Glutamatergic neuron (in vitro differentiated cells): ENCODE measurements around the gene TTN. TPM values are rescaled to one million over a fixed set of nuclear protein-coding genes. Genes with fewer than 3 reads are reported as not detected.

Experiments used
- DNase-seq: peaks from one replicate; pipeline ENCODE4 v3.0.0; 2022
- H3K27ac Mint-ChIP-seq: one replicate; pipeline ENCODE4 v1.8.0; 2020; ENCODE audit warnings: mild to moderate bottlenecking, mixed read lengths, inconsistent platforms; ENCODE audit not compliant: unreplicated experiment
- H3K27me3 Mint-ChIP-seq: one replicate; pipeline ENCODE4 v1.8.0; 2020; ENCODE audit warnings: mild to moderate bottlenecking, moderate library complexity, mixed read lengths, inconsistent platforms; ENCODE audit not compliant: unreplicated experiment
- H3K36me3 Mint-ChIP-seq: one replicate; pipeline ENCODE4 v1.8.0; 2020; ENCODE audit warnings: mild to moderate bottlenecking, mixed read lengths, inconsistent platforms; ENCODE audit not compliant: unreplicated experiment
- H3K4me1 Mint-ChIP-seq: one replicate; pipeline ENCODE4 v1.8.0; 2020; ENCODE audit warnings: mild to moderate bottlenecking, low read depth, mixed read lengths, inconsistent platforms; ENCODE audit not compliant: unreplicated experiment
- H3K4me3 Mint-ChIP-seq: one replicate; pipeline ENCODE4 v1.8.0; 2020; ENCODE audit warnings: mild to moderate bottlenecking, mixed read lengths, inconsistent platforms; ENCODE audit not compliant: unreplicated experiment
- H3K9me3 Mint-ChIP-seq: one replicate; pipeline ENCODE4 v1.8.0; 2020; ENCODE audit warnings: mild to moderate bottlenecking, moderate library complexity, mixed read lengths, inconsistent platforms; ENCODE audit not compliant: unreplicated experiment
- total RNA-seq: library from RNA; stranded (reverse); fragmentation: NEBNext Ultra II Directional; extraction: Animal tissue kit (Norgen Biotek cat#: 25700); gene quantifications from one replicate; pipeline ENCODE4 v1.2.1, GENCODE V29; 2021; ENCODE audit not compliant: unreplicated experiment
- TF ChIP-seq, protein P1 (sequence below): fragments of 200-600 bp; sonication (generic); IDR thresholded peaks from one replicate; pipeline ENCODE4 v1.5.0; 2021; ENCODE audit not compliant: partially characterized antibody, unreplicated experiment

Gene TTN
- total RNA-seq, 1 donor from 2014 or later: 0.34 TPM

- Mint-ChIP-seq H3K4me1 (no peaks in the 10 kb centered on the region), H3K9me3 (no peaks in the 10 kb centered on the region), H3K4me3 (no peak overlapping the region), H3K27ac (no peak overlapping the region), H3K36me3 (no peaks in the 10 kb centered on the region), H3K27me3 (no peaks in the 10 kb centered on the region)
- DNase-seq: no peak
- TF ChIP-seq, protein P1, sequence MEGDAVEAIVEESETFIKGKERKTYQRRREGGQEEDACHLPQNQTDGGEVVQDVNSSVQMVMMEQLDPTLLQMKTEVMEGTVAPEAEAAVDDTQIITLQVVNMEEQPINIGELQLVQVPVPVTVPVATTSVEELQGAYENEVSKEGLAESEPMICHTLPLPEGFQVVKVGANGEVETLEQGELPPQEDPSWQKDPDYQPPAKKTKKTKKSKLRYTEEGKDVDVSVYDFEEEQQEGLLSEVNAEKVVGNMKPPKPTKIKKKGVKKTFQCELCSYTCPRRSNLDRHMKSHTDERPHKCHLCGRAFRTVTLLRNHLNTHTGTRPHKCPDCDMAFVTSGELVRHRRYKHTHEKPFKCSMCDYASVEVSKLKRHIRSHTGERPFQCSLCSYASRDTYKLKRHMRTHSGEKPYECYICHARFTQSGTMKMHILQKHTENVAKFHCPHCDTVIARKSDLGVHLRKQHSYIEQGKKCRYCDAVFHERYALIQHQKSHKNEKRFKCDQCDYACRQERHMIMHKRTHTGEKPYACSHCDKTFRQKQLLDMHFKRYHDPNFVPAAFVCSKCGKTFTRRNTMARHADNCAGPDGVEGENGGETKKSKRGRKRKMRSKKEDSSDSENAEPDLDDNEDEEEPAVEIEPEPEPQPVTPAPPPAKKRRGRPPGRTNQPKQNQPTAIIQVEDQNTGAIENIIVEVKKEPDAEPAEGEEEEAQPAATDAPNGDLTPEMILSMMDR: no peak
These were observed 91.9 kb downstream of the TTN start for GRCh38 chr2:178715366-178715765.

DNA sequence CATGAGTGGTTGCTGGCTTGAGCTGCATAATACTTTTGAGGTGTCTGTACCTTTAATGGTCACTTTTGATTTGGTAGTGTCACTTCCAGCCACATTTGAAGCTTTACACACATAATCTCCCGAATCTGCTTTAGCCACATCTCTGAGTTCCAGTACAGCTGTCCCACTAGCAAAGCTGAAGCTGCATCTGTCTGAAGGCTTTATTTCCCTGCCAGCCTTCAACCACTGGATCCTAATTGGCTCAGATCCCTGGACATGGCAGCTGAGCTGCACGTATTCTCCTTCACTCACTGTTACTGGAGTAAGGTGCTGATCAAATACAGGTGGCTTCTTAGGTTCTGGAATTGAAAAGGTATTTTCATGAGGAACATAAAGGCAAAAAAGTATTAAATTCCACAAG lies 99.7 kb downstream of the TTN start:
- Mint-ChIP-seq H3K4me3 (no peak overlapping the region), H3K9me3 (no peaks in the 10 kb centered on the region), H3K27me3 (no peaks in the 10 kb centered on the region), H3K27ac (no peak overlapping the region), H3K36me3 (no peaks in the 10 kb centered on the region), H3K4me1 (no peaks in the 10 kb centered on the region)
- no peak for DNase-seq
- TF ChIP-seq, protein P1: no peak

- Mint-ChIP-seq H3K27ac (no peak overlapping the region), H3K36me3 (no peaks in the 10 kb centered on the region), H3K27me3 (no peaks in the 10 kb centered on the region)
These were observed 102.3 kb downstream of the TTN start for GRCh38 chr2:178704876-178705275.

DNA sequence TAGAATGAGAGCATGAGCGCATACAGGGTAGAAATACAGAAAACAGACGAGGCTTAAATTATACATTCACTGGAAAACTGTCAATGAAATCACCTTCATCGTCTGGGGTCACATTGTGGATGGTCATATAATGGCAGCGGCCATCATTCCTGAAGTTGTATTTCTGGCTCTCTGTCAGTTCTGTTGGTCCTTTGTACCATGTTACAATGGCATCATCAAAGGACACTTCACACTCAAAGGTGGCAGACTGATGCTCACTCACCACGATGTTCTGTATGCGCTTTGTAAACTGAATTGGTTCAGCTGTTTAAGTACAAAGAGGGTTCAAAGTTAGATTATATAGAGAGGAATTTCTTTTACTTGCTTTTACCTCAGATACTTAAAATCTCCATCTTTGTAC lies 104.9 kb downstream of the TTN start:
- Mint-ChIP-seq H3K4me3 (no peak overlapping the region), H3K4me1 (no peaks in the 10 kb centered on the region), H3K36me3 (no peaks in the 10 kb centered on the region), H3K27me3 (no peaks in the 10 kb centered on the region), H3K9me3 (no peaks in the 10 kb centered on the region), H3K27ac (no peak overlapping the region)
- DNase-seq: no peak
- TF ChIP-seq, protein P1: no peak

More at GRCh38 chr2:178704876-178705275, 102.3 kb downstream of the TTN start:
- Mint-ChIP-seq H3K4me1 (no peaks in the 10 kb centered on the region), H3K9me3 (no peaks in the 10 kb centered on the region), H3K4me3 (no peak overlapping the region)
- no peak for DNase-seq
- TF ChIP-seq, protein P1: no peak

DNA sequence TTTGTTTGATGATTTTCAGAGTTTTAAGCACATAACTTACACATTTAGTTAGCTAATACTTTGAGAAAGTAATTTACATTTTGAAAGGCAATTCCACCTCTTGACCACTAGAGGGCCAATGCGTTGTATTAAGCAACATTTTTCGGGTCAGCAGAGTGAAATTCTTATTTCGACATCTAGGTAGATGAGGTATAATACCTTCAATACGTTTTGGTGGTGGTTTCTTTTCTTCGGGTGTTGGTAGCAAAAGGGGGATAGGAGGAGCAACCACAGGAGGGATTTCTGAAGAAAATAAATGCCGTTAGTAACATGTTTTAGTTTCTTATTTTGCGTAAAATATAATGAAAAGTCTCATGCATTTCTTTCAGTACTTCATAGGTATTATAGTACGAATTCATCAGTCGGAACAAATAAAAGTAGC lies 106.3 kb downstream of the TTN start:
- H3K4me3 Mint-ChIP-seq: no peak overlapping the region
- H3K9me3 Mint-ChIP-seq: no peaks in the 10 kb centered on the region
- no peak for DNase-seq
- H3K27ac Mint-ChIP-seq: no peak overlapping the region
- H3K36me3 Mint-ChIP-seq: no peaks in the 10 kb centered on the region
- no peaks in the 10 kb centered on the region for H3K4me1 Mint-ChIP-seq
- TF ChIP-seq, protein P1: peak; percentile 97
- no peaks in the 10 kb centered on the region for H3K27me3 Mint-ChIP-seq
